HG03571 (cell line): Measurements from ENCODE around the gene PAWR.
"Not testable (repeated sequence)": the region's sequence is repeated elsewhere in the genome, so short reads cannot be mapped to it uniquely, and the experiment has no call there.

Experiments used
- ATAC-seq: cut with Tn5 transposase; IDR thresholded peaks from one replicate; pipeline ENCODE4 v1.9.1; 2021; ENCODE audit not compliant: unreplicated experiment

Gene PAWR

DNA sequence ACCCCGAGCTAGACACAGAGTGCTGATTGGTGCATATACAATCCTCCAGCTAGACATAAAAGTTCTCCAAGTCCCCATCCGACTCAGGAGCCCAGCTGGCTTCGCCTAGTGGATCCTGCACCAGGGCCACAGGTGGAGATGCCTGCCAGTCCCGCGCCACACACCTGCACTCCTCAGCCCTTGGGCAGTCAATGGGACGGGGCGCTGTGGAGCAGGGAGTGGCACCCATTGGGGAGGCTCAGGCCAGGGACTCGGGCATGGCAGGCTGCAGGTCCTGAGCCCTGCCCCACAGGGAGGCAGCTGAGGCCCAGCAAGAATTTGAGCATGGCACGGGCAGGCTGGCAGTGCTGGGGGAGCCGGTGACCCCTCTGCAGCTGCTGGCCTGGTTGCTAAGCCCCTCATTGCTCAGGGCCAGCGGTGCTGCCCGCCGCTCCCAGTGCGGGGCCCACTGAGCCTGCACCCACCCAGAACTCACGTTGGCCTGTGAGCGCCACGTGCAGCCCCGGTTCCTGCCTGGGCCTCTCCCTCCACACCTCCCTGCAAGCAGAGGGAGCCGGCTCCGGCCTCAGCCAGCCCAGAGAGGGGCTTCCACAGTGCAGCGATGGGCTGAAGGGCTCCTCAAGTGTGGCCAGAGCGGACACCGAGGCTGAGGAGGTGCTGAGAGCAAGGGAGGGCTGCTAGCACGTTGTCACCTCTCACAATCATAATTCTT is 136.7 kb downstream of the PAWR start:
- no peak for ATAC-seq

DNA sequence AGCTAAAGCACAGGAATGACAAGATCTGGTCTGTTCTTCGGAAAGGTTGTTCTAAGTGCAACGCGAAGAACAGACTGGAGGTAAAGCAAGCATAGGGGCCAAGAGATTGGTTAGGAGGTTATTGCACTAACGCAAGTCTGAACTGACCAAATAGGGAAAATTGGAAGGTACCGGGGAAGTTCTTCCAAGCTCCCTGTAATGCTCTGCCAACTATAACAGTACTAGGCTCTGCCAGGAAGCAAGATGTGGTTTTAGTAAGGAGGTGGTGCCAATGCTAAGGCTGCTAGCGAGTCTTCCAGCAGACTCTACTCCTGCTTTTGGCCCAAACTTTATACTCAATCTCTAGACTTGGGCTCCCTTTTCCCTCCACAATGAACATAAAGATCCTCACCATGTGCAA is 138.6 kb downstream of the PAWR start:
- no peak for ATAC-seq

DNA sequence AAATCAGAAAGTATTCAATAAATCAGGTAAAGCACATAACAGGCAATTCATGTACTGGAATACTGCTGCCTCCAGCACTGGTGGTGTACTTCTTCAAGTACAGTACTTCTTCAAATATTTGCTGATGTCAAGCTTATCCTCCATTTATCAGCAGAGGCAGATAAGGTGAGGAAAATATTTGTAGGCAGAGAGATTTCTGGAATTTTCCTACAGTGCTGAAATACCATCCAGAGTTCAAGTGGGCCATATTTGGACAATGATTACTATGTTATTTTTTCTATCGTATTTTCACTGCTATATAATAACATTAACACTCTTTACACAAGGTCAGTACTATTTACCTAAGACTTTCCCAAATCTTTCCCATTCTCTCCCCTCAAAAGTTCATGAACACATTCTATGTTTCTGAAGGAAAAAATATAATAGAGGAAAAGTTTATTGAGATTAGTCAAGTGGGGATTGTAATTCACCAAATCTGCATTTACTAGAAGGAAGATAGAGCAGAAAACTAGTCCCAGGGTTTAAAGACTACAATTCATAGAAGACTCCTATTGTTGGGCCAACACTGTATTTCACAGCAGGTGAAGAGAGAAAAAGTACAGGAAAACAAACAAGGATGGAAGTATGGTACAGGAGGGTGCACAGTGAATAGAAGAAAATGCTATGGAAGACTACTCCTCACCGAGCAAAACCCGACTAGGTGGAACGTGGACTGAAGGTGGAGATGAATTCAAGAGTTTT is 141.1 kb downstream of the PAWR start:
- ATAC-seq: no peak

DNA sequence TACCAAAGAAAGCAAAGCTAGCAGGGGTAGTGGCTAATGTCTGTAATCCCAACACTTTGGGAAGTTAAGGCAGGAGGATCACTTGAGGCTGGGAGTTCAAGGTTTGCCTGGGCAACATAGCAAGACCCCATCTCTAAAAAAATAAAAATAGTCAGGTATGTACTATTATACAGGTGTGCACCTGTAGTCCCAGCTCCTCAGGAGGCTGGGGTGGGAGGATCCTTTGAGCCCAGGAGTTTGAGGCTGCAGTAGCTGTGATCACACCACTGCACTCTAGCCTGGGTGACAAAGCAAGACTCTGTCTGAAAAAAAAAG is 142.2 kb downstream of the PAWR start:
- ATAC-seq: no peak

DNA sequence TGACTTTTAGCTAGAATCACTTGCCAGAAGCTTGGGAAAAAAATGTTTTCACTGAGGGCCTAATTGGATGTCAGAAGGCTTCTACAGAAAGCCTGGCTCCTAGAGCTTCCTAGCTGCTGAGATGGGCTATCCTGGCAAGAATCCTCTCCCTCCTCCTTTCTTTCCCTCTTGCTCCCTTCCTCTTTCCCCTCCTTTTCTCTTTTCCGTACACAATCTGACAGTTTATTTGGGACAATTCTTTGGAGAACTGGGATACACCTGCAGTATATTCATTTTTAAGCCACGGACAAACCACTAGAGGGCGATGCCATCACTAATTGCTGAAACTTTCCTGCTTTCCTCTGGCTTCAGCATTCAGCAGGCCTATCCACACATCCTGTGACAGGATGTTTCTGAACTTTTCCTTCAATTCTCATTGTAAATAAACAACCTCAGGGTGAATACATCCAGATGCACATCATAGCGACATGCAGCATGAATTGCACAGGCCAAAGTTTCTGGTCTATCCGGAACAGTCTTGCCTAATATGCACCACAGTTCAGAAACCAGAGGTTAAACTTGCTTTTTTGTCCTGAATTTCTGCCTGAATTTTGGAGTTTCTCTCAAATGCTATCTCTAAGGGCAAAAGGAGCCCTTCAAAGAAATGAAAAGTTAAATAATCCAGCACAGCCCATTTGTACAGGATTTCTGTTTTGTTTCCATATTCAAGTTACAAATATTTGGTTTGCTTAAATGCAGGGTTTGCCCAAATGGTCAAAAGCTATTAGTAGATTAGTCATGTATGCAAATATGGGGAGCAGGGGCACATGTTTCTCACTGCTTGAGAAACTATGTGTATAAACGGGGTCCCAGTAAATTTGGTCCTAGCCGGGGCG is 142.8 kb downstream of the PAWR start:
- ATAC-seq: peak; percentile 79

DNA sequence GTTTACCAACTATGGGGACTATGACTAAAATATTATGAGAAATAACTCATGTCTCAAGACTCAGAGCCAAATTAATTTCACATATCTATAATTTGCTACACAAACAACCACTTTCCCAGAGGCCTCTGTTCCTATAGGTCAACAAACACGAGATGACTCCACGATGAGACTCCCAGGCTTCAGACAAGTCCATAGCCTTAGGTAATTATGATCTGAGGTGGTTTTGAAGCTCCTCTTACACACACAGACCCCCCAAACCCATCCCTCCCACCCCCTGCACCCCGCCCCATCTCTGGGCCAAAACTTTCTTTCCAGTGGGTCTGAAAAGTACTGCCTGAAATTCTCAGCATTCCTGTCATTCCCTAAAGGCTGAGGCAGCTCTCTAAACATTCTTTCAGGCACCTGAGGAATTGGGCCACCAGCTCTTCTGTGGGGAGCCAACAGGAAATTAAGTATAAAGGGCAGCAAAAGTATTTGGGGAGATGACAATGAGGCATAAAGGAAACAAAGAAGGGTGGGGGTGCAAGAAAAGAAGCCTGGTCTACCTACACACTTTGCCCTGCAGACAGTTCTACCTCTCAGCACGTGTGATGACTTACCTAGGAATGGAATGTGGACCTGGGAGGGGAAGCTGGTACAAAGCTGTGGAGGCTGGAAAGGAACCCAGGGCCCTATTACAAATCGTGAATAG is 143.6 kb downstream of the PAWR start:
- no peak for ATAC-seq

DNA sequence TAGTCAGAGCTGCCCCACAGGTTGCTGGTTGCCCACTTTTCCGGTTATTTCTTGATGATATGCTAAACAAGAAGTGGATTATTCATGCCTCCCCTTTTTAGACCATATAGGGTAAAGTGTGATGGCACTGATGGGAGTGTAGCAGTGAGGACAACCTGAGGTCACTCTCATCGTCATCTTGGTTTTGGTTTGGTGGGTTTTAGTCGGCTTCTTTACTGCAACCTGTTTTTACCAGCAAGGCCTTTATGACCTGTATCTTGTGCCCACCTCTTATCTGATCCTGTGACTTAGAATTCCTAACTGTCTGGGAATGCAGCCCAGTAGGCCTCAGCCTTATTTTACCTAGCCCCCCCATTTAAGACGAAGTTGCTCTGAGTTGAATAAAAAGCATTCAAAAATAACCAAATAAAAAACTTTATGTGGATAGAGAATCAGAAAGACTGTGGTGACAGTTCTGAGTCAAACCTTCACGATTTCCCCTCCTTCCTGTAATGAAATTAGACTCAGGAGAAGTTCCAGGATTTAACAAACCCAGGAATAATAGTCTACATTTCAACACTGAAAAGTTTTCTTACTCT is 144.2 kb downstream of the PAWR start:
- ATAC-seq: no peak

DNA sequence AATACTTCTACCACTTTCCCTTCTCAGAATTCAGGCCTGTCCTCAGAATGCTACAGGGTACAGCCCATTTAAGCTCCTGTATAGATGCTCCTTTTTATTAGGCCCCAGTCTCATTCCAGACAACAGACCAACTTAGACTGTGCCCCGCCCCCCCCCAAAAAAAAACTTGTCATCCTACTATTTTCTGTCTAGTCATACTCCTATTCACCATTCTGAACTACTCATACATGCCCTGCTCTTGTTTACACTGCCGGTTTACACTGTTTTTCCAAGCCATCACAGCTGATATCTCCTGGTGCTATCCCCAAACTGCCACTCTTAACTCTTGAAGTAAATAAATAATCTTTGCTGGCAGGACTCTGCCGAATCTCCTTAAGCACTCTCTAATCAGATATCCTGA is 146.3 kb downstream of the PAWR start:
- not testable (repeated sequence) for ATAC-seq

DNA sequence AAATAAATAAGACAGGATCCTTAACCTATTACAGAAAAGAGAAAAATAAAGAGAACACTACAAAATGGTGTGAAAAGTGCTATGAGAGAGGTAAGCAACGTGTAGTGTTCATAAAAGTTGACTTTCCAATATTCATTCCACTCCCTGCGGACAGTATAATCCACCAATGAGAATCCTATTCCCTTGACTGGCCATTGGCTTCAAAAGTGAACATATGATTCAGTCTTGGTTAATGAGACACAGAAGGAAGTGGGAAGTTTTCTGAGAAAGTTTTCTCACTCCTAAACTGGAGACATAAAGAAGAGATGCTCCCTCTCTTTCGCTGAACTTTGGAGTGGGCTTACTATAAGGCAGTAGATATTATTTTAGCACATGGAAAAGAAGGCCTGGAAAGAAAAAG is 153.1 kb downstream of the PAWR start:
- ATAC-seq: no peak

DNA sequence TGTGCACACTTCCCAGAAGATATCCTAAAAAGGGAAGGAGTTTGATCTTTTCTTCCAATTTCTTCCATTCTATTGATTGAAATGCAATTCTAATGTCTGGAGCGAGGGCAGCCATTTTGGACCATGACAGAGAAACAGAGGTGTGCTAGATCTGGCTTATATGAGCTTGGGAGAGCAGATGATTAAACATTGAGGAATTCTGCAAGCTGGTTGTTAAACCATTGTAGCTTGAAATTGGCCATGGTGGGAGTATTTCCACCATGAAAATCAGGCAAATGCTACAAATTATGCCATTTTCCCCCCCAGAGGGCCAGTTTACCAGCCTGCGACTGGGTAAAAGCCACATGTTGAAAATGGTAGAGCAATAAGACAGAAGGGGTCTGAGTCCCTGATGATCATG is 155.0 kb downstream of the PAWR start:
- no peak for ATAC-seq
